ENCODE data around the gene ADAMTS8. TPM values are rescaled to one million over a fixed set of nuclear protein-coding genes. Genes with fewer than 3 reads are reported as not detected.

The ADAMTS8 gene
- total RNA-seq, 4 donors from 2014 or later, result 1.2 to 7.3 (median 4.6) TPM

- TF ChIP-seq CTCF (IDR thresholded peaks at IDR 0.05), result no peak
- Histone ChIP-seq H3K27me3 (no peaks in the 10 kb centered on the region), H3K36me3 (no peaks in the 10 kb centered on the region), H3K9me3 (no peaks in the 10 kb centered on the region), H3K27ac (no peak overlapping the region), H3K4me1 (no peaks in the 10 kb centered on the region), H3K4me3 (no peak overlapping the region)
- intact Hi-C loops (cut with DNase I; ENCODE audit: low total_unique reads), result no loop called here
- no peak for DNase-seq
Measured at GRCh38 chr11:130388607-130389205, 39.7 kb downstream of the ADAMTS8 start.

- no peak overlapping the region for H3K4me3 ChIP-seq
- H3K27ac ChIP-seq, result no peak overlapping the region
- H3K27me3 ChIP-seq, result no peaks in the 10 kb centered on the region
- no peaks in the 10 kb centered on the region for H3K9me3 ChIP-seq
- TF ChIP-seq CTCF (IDR thresholded peaks at IDR 0.05) (no peak), POLR2A (IDR thresholded peaks at IDR 0.05) (no peak)
- intact Hi-C loops (cut with DNase I; ENCODE audit: low total_unique reads), result no loop called here
- H3K4me1 ChIP-seq, result no peaks in the 10 kb centered on the region
- H3K36me3 ChIP-seq, result no peaks in the 10 kb centered on the region
- DNase-seq, result no peak
Measured at GRCh38 chr11:130386056-130386455, 42.4 kb downstream of the ADAMTS8 start.

GRCh38 chr11:130383344-130384211 lies 44.8 kb downstream of the ADAMTS8 start:
- H3K4me1 ChIP-seq, result no peaks in the 10 kb centered on the region
- H3K27ac ChIP-seq, result no peak overlapping the region
- no peak for DNase-seq
- intact Hi-C loops (cut with DNase I; ENCODE audit: low total_unique reads), result no loop called here
- H3K27me3 ChIP-seq, result no peaks in the 10 kb centered on the region
- no peak for TF ChIP-seq POLR2A (IDR thresholded peaks at IDR 0.05)
- TF ChIP-seq CTCF (IDR thresholded peaks at IDR 0.05), result no peak
- no peak overlapping the region for H3K4me3 ChIP-seq
- H3K36me3 ChIP-seq, result no peaks in the 10 kb centered on the region
- H3K9me3 ChIP-seq, result no peaks in the 10 kb centered on the region

GRCh38 chr11:130381317-130381716 lies 47.1 kb downstream of the ADAMTS8 start:
- no peak overlapping the region for H3K27ac ChIP-seq
- no peaks in the 10 kb centered on the region for H3K4me1 ChIP-seq
- H3K9me3 ChIP-seq, result no peaks in the 10 kb centered on the region
- no peak for DNase-seq
- H3K36me3 ChIP-seq, result no peaks in the 10 kb centered on the region
- intact Hi-C loops (cut with DNase I; ENCODE audit: low total_unique reads), result no loop called here
- TF ChIP-seq POLR2A (IDR thresholded peaks at IDR 0.05) (no peak), CTCF (IDR thresholded peaks at IDR 0.05) (no peak)
- H3K27me3 ChIP-seq, result no peaks in the 10 kb centered on the region
- H3K4me3 ChIP-seq, result no peak overlapping the region

GRCh38 chr11:130380778-130381177 lies 47.6 kb downstream of the ADAMTS8 start:
- no peak for DNase-seq
- no peak overlapping the region for H3K4me3 ChIP-seq
- no peaks in the 10 kb centered on the region for H3K9me3 ChIP-seq
- no peaks in the 10 kb centered on the region for H3K36me3 ChIP-seq
- no peaks in the 10 kb centered on the region for H3K27me3 ChIP-seq
- H3K27ac ChIP-seq, result no peak overlapping the region
- no peaks in the 10 kb centered on the region for H3K4me1 ChIP-seq
- intact Hi-C loops (cut with DNase I; ENCODE audit: low total_unique reads), result no loop called here
- no peak for TF ChIP-seq CTCF (IDR thresholded peaks at IDR 0.05)
- TF ChIP-seq POLR2A (IDR thresholded peaks at IDR 0.05), result no peak
